NCI-H128 (cell line): ENCODE data around the gene EIPR1.

Experiments used
- DNase-seq: peaks from one replicate; lab custom pipeline; 2025; ENCODE audit not compliant: unreplicated experiment; lab: John Stamatoyannopoulos, UW

EIPR1 gene

DNA sequence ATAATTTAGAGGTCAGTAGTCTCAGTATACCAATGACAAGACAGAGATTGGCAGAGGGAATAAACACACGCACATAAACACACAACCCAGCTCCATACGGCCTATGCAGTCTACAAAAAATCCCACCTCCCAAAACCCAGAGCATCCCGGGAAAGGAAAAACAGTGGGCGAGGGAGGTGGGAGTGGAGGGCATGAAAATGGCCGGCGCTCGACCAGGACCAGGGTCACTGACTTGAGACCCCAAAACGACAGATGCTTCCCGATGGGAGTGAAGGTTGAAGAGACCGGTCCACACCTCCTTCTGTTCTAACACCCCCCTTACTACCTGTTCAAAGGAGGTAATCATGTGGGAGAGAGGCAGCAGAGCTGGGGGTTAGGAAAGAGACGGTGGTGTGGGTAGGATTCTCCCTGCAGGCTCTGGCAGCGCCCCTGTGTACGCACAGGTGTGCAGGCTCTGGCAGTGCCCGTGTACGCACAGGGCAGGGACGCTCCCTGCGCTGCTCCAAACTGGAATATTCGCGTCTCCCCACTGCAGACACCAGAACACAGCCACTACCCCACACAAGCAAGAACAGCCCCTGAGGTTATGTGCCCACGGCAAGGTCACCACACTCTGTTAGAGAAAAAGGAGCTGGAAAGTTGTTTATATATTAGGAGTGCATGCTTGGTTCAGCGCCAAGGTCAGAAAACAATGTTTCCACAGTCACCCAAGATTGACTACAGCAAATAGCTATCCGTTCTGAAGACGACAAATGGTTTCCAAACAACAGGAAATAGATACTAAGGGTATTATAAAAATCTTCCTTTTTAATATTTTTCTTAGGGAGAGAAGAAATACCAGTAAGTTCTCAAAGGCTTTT, 67.9 kb downstream of the EIPR1 start:
- DNase-seq = no peak

DNA sequence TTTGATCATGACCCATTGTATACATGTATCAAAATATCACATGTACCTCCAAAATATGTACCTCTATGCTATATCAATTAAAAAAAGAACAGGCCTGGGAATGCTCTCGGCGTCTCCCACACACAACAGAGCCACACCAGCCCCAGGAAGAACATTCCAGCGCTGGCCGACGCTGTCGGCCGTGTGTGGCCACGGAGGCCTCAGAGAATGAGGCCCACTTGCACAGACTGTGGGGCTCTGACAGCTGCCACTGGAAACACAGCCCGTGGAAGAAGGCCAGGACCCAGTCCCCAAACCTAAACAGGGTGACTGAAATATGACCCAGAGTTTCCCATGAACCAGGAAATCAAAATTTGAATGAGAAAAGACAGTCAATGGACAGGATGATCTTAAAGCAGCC, 69.7 kb downstream of the EIPR1 start:
- no peak for DNase-seq

DNA sequence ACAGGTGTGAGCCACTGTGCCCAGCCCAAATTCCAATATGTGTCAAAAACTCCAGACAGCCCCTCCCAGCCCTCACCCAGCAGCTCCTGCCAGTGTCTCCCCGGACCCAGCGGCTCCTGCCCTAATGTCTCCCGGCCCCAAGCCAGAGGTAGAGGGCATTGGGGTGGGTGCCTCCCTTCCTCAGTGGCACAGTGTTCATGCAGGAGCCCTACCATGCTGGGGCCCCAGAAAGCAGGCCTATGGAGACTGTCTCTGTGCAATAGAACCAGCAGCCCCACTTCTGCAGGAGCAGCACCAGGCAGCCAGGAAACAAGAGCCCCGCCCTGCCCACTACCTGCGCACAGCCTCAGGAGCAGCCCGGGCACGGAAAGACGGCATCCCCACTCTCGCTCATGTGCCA, 70.4 kb downstream of the EIPR1 start:
- DNase-seq = no peak

DNA sequence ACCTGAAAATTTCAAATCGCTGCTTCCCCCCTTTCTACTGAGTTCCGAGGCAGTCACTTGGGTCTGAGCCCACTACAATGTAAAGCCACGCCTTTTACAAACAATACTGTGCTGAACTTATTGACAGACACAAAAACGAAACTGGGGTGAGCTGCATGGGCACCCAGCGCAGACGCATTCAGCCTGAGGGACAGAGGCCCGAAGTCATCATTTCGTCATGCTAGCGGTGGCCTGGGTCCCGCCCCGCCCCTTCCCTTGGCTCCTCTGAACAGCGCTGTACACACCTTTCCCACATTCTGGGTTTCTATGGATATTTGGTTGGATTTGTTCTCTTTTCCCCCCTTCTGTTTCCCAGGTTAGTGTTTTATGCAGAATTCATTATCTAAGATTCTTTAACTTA, 71.7 kb downstream of the EIPR1 start:
- DNase-seq = no peak

DNA sequence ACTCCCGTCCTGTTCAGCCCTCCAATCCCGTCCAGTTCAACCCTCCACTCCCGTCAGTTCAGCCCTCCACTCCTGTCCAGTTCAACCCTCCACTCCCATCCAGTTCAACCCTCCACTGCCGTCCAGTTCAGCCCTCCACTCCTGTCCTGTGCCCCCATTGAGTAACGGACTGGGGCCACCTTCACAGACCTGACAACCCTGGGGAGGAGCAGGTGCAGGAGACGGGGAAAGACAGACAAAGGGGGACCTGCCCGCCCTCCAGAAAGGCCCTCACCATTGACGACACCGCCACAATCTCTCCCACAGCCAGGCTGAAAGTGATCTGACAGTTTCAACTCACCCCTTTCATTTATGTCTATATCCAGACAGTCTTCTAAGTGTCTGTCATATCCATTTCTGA, 72.2 kb downstream of the EIPR1 start:
- DNase-seq = no peak

DNA sequence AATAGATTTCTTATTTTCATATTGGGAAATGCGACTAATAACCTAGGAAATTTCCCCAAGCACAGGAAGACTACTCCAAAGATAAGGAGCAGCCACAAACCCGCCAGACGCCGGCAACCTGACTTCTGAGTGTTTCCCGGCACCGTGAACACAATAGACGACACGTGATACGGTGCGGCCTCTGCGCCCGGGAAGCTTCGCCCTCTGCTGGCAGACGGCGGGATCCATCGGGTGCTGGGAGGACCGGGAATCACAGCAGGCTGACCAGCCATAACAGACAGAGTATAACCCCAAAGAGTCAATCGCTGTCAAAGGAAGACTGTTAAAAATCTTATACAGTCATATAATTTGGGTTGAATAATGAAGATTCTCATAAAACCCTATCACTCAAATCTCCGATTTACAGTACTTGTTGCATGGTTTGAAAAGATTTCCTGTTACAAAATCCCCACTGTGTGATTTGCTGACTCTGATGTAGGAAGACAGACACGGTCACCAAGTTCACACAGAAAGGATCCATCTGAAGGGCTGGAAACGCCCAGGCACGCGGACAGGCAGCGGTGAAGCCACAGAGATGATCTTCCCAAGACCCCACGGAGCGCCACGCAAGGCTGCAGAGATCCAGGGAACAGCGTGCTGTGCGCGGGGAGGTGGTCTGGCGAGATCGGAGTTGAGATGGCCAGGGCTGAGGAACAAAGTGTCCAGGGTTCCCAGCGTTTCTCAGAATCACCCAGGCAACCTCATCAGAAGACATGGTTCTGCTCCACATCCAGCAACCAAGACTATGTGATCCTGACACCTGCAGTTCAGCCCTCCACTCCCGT, 73.8 kb downstream of the EIPR1 start:
- peak; percentile 79 for DNase-seq

DNA sequence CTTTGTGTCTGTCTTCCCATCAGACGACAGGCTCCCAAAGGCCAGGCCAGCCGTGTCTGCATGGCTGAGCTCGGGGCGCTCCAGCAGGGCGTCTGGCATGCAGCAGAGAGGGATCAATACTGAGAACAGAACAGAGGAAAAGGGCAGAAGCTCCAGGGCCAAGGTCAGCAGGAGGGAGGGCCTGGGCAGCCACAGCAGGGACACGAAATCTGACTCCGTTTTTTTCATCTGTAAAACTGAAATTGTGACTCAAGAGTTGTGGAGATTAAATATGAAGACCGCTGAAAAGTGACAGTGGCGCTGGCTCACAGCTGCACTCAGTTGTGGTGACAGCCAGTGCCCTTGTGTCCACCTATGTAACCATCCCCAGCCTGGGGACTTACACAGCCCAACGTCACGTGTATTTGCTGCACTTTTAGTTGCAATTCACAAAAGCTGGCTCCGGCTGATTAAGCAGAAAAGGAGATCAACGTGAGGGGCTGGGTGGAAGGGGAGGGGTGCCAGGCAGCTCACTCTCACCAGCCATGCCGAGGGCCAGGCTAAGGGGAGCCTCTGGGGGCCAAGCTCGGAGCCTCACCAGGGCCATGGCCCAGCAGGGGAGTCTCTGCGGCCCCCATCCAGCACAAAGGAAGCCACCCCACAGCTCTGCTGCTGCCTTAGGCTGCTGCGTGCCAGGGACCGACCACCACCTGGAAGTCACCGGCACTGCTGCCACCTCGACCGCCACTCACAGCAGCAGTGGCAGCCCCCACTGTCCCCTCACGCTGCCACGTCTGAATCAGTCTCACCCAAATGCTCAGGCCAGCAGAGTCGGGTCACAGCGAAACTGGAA, 74.7 kb downstream of the EIPR1 start:
- peak; percentile 50 for DNase-seq

DNA sequence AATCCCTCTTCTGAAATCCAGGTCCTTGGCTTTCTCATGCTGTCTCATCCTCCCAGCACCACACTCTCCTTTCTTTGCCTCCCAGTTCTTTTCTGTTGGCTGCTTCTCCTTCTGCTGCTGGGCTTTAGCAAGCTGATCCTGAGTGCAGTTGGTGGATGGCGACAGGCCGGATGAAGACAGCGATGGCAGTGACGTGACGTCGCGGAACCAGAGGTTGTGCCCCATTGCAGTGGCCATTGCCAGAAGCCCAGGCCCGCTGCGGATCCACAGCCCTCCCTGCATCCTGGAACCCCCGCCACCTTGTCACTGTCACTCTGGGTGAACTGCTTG, 75.2 kb downstream of the EIPR1 start:
- DNase-seq = no peak

DNA sequence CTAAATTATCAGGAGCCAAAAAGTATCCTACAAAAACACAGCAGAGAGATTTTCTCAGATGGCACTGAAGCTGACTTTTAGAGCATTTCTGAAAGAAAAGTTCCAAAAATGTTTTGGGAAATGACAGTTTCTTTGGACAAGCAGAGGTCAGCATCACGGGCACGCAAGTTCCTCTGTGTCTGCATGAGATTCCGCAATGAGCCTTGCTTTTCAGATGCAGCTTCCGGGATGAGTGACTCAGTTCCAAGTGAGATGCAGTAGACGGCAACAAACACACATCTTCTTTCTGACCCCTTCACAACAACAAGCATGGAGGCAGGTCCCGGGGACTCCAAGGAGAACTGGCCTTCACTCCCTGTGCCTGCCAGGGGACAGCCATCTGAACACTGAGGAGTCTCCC, 76.6 kb downstream of the EIPR1 start:
- no peak for DNase-seq

DNA sequence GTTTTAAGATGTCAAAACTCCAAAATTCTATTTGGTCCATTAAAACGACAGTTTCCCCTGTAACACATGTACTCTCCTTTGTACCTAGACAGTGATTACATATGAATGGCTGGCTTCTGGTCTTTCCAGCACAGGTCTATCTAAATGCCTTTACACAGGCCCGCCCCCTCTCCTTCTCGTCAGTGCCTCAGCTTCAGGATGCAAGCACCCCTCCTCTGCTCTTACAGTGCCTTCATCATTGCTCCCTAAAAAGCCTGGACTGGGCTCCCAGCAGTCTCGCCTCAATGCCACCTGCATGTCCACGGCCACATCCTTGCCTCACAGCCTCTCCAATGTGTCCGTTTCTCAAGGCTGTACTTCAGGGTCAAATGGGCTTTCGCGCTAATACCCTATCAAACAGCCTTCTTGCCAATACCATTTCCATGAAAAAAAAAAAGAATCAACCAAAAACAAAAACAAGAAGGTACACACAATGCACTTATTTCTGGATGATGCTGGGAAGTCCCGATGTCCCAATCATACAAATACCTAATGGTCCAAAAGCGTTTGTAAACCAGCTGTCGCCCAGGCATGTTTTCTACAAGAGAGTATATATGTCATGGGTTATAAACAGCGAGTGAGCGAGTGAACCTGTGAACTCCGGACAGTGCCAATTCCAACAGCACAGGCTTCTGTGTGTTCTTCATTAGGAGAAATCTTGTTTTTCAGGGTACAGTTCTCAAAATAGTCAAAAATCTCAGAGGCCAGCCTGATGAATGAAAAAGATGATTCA, 77.2 kb downstream of the EIPR1 start:
- DNase-seq = no peak

DNA sequence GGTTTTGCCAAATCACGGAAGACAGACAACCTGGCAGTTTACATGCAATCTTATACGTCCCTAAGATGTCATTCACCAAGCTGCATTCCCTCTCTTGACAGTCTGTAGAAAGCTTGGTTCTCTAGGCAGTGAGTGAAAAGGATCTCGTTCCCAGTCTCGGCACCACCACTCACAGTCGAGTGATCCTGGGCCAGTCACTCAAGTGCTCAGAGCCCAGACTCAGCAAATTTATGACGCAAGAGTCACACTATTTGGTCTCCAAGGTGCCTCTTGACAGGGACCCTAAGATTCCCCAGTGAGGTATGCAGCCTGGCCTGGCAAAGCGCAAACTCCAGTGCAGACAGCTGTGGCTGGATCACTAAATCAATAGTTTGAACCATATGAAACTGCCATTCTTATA, 77.9 kb downstream of the EIPR1 start:
- no peak for DNase-seq

DNA sequence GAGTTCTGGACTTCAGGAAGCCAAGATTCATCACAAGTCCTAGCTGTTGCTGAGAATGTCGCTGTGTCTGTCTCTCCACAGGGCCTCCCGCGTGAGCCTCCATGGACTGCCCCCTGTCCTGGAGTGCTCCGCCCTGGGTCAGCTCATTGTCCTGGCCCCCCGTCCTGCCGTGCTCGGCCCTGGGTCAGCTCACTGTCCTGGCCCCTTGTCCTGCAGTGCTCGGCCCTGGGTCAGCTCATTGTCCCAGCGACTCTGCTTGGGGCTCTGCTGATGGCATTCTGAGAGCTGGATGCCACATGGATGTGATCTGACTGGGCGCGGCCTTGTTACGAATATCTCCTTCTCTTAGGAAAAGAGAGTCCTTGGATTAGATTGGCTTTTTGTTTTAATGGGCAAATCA, 78.5 kb downstream of the EIPR1 start:
- no peak for DNase-seq

DNA sequence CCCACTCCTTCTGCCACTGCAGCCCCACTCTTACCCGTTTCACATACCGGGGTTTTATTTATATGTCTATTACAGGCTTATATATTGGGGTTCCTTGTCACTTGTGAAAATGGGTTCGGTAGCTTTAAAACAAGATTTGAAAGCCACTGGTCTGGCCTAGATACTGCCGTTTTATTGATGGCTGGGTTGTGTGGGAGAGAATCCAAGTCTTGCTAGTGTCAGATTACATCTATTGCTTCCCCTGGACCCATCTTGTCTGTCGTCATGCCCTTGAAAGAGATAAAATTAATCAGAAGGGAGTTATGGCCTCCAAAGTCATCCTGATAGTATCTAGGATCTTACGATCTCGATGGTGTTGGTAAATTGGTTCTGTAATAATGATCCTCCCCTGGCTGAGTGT, 79.4 kb downstream of the EIPR1 start:
- no peak for DNase-seq

DNA sequence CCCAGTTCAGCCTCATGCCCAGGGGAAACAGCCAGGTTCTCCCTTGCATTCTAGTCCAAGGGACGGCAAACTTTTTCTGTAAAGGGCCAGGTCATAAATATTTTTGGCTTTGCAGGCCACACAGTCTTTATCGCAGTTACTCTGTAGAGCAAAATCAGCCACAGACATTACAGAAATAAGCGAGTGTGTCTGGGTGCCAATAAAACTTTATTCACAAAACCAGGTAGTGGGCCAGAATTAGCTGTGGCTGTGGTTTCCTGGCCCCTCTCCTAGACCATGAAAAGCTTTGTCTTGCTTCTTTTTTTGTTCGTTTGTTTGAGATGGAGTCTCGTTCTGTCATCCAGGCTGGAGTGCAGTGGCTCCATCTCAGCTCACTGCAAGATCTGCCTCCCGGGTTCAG, 80.1 kb downstream of the EIPR1 start:
- no peak for DNase-seq

DNA sequence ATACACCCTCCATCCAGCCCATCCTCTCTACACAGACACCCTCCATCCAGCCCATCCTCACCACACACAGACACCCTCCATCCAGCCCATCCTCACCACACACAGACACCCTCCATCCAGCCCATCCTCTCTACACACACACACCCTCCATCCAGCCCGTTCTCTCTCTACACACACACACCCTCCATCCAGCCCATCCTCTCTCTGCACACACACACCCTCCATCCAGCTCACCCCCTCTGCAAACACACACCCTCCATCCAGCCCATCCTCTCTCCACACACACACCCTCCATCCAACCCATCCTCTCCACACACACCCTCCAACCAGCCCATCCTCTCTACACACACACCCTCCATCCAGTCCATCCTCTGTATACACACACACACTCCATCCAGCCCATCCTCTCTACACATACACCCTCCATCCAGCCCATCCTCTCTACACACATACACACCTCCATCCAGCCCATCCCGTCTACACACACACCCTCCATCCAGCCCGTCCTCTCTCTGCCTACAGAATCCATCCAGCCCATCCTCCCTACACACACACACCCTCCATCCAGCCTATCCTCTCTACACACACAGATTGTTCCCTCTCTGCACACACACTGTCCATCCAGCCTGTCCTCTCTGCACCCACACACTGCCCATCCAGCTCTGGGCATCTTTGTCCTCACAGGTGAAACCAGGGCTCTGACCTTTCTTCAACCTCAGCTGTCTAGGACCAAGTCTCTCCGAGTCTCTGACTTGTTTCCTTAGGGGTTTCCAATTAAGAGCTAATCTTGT, 81.2 kb downstream of the EIPR1 start:
- no peak for DNase-seq

DNA sequence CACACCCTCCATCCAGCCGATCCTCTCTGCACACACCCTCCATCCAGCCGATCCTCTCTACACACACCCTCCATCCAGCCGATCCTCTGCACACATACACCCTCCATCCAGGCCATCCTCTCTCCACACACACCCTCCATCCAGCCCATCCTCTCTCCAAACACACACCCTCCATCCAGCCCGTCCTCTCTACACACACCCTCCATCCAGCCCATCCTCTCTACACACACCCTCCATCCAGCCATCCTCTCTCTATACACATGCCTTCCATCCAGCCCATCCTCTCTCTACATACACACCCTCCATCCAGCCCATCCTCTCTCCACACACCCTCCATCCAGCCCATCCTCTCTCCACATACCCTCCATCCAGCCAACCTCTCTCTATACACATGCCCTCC, 83.1 kb downstream of the EIPR1 start:
- no peak for DNase-seq

DNA sequence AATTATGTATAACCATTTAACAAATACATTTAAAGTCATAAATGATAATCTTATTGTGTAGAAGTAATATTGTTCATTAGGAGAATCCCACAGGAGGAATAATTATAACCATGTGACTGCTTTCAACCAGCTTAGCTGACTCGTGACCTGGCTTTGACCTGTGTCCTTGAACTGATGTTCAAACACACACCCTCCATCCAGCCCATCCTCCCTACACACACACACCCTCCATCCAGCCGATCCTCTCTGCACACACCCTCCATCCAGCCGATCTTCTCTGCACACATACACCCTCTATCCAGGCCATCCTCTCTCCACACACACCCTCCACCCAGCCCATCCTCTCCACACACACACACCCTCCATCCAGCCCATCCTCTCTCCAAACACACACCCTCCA, 83.5 kb downstream of the EIPR1 start:
- DNase-seq = no peak

DNA sequence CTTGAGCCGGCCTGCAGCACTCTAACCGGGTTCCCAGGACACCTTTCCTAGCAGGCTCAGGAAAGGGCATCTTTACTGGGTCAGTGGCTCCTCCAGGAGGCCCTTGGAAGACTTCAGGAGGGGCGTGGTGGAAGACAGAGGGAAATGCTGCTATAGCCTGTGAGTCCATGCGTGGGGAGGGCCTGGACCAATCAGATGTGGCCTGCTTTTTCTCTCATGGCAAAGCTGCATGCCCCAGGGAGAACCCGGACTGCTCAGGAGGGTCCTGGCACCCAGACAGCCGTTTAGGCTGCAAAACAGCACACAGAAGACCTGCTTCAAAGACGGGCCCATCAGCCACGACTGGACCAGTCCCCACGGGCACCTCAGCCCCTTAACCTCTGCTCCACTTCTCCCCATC, 84.4 kb downstream of the EIPR1 start:
- no peak for DNase-seq

DNA sequence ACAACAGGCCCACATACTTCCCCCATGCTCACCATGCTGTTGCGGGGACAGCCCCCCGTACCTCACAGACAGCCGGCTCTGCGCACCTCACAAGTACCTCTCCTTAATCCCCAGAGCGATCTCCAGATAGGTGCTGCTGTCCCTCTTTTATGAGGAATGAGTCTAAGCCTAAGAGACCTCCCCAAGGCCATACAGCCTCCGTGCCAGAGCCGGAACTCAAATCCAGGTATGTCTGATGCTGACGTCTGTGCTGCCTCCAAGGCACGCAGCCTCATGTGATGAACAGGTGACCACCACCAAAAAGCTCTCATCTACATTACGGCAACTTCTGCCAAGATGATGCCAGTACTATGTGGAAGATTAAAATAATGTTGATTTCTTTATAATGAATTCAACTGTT, 85.2 kb downstream of the EIPR1 start:
- no peak for DNase-seq

DNA sequence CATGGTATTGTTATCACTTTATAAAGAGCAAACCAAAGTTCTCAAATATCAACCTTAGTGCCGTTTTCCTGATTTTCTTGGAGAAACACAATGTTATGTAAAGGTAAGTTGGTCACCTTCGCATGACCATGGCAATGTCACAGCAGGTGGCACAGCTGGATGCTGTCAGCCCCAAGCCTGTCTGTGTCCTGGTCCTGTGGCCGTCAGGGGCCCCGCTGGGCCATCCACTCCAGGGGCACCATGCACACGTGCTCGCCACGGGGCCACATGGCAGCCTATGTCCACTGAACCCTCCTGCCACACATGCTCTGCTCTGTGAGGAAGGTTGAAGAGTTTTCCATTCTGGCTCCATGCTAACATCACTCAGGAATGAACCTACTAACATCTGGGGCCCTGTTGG, 85.9 kb downstream of the EIPR1 start:
- DNase-seq = no peak
